ENCODE data around the gene ELP2.
"Not testable (repeated sequence)": the region's sequence is repeated elsewhere in the genome, so short reads cannot be mapped to it uniquely, and the experiment has no call there.

The ELP2 gene

GRCh38 chr18:36162981-36163380 lies 33.3 kb downstream of the ELP2 start:
- CTCF ChIA-PET: interaction anchor here (0.6 to 1.4 kb wide), 3 partner anchors 122 to 593 kb away, joined by 3 to 5 read pairs (median 3); no protein-coding TSS in a partner anchor
- no peak overlapping the region for H3K4me3 ChIP-seq (ENCODE audit: low read depth, low read length)
- TF ChIP-seq ZNF211 (tag by site-specific recombination; IDR thresholded peaks at IDR 0.05; ENCODE audit: low read depth) (no peak), SCRT2 (tag by site-specific recombination; IDR thresholded peaks at IDR 0.05) (no peak), ZNF266 (tag by site-specific recombination; IDR thresholded peaks at IDR 0.05; ENCODE audit: low read depth) (no peak), BCL11A (tag by site-specific recombination; IDR thresholded peaks at IDR 0.05; ENCODE audit: low read depth) (no peak), ZNF510 (tag by site-specific recombination; IDR thresholded peaks at IDR 0.05; ENCODE audit: insufficient replicate concordance) (no peak), ZNF274 (IDR thresholded peaks at IDR 0.05; ENCODE audit: low read length) (no peak), ZNF274 (tag by site-specific recombination; IDR thresholded peaks at IDR 0.05; ENCODE audit: borderline replicate concordance) (no peak)
- H3K4me1 ChIP-seq (ENCODE audit: control insufficient read depth, insufficient read depth, low read length): no peaks in the 10 kb centered on the region
- peaks cover 36 to 95% of the 10 kb centered on the region in 2 experiments for H3K36me3 ChIP-seq (ENCODE audit: control insufficient read depth in 2 of 2, insufficient read depth in 1 of 2, low read length in 2 of 2)
- POLR2A ChIA-PET: no interaction called here
- H3K27ac ChIP-seq (ENCODE audit: extremely low read depth, low read depth, low read length): no peak overlapping the region
- H3K9me3 ChIP-seq (ENCODE audit: control insufficient read depth, insufficient read depth, low read depth, low read length): no peaks in the 10 kb centered on the region

- ChIA-PET CTCF (no interaction called here), POLR2A (no interaction called here)
- Histone ChIP-seq H3K27ac (ENCODE audit: extremely low read depth, low read depth, low read length) (no peak overlapping the region), H3K36me3 (ENCODE audit: control insufficient read depth in 2 of 2, insufficient read depth in 1 of 2, low read length in 2 of 2) (peaks cover 15 to 94% of the 10 kb centered on the region in 2 experiments), H3K4me3 (ENCODE audit: low read depth, low read length) (no peak overlapping the region), H3K4me1 (ENCODE audit: control insufficient read depth, insufficient read depth, low read length) (no peaks in the 10 kb centered on the region), H3K9me3 (ENCODE audit: control insufficient read depth, insufficient read depth, low read depth, low read length) (no peaks in the 10 kb centered on the region)
- no peak for TF ChIP-seq ZNF354C (tag by site-specific recombination; IDR thresholded peaks at IDR 0.05; ENCODE audit: borderline replicate concordance, low read depth)
- TF ChIP-seq ZBTB7A (tag by site-specific recombination; IDR thresholded peaks at IDR 0.05; ENCODE audit: low read depth): no peak
- TF ChIP-seq ZFP69B (tag by site-specific recombination; IDR thresholded peaks at IDR 0.05): no peak
- no peak for TF ChIP-seq CTCF (tag by site-specific recombination; IDR thresholded peaks at IDR 0.05)
- no peak for TF ChIP-seq ZNF791 (tag by site-specific recombination; IDR thresholded peaks at IDR 0.05)
- TF ChIP-seq ZNF311 (tag by site-specific recombination; IDR thresholded peaks at IDR 0.05; ENCODE audit: borderline replicate concordance): no peak
- TF ChIP-seq HOXA7 (CRISPR knock-in tag; IDR thresholded peaks at IDR 0.05; ENCODE audit: borderline replicate concordance): no peak
- TF ChIP-seq ZNF560 (tag by site-specific recombination; IDR thresholded peaks at IDR 0.05; ENCODE audit: borderline replicate concordance): no peak
- no peak for TF ChIP-seq MYNN (tag by site-specific recombination; IDR thresholded peaks at IDR 0.05; ENCODE audit: borderline replicate concordance)
- no peak for TF ChIP-seq ZNF639 (tag by site-specific recombination; IDR thresholded peaks at IDR 0.05)
- no peak for TF ChIP-seq ZNF530 (tag by site-specific recombination; IDR thresholded peaks at IDR 0.05; ENCODE audit: low read depth)
- no peak for TF ChIP-seq PATZ1 (tag by site-specific recombination; IDR thresholded peaks at IDR 0.05)
- TF ChIP-seq ZNF518A (tag by site-specific recombination; conservative IDR thresholded peaks at IDR 0.05; ENCODE audit: low read depth): no peak
- TF ChIP-seq ZNF266 (tag by site-specific recombination; IDR thresholded peaks at IDR 0.05; ENCODE audit: low read depth): no peak
These were observed 38.1 kb downstream of the ELP2 start for GRCh38 chr18:36167692-36168218.

- POLR2A ChIA-PET; H3K4me3 ChIP-seq (ENCODE audit: low read depth, low read length); CTCF ChIA-PET; H3K9me3 ChIP-seq (ENCODE audit: control insufficient read depth, insufficient read depth, low read depth, low read length); H3K4me1 ChIP-seq (ENCODE audit: control insufficient read depth, insufficient read depth, low read length); H3K27ac ChIP-seq (ENCODE audit: extremely low read depth, low read depth, low read length): not testable (repeated sequence)
- H3K36me3 ChIP-seq (ENCODE audit: control insufficient read depth in 2 of 2, insufficient read depth in 1 of 2, low read length in 2 of 2): peaks cover 15 to 94% of the 10 kb centered on the region in 2 experiments
These were observed 38.6 kb downstream of the ELP2 start for GRCh38 chr18:36168296-36168695.
